Measurements from ENCODE around the gene HSPB1.
"Not testable (repeated sequence)": the region's sequence is repeated elsewhere in the genome, so short reads cannot be mapped to it uniquely, and the experiment has no call there.

Gene HSPB1

GRCh38 chr7:76309341-76310101 is 7.0 kb downstream of the HSPB1 start:
- not testable (repeated sequence) for DNase-seq

- DNase-seq, result peak in 12 of 14 donors; percentile 32 to 76 (median 66)
Observed at GRCh38 chr7:76310102-76310957, 7.9 kb downstream of the HSPB1 start.

GRCh38 chr7:76311838-76312237 is 9.4 kb downstream of the HSPB1 start:
- DNase-seq, result not testable (repeated sequence)

GRCh38 chr7:76314042-76314721 is 11.7 kb downstream of the HSPB1 start:
- peak in 13 of 14 donors; percentile 73 to 96 (median 91) for DNase-seq

- DNase-seq, result not testable (repeated sequence)
Observed at GRCh38 chr7:76314740-76315139, 12.3 kb downstream of the HSPB1 start.

GRCh38 chr7:76315364-76315763 is 12.9 kb downstream of the HSPB1 start:
- no peak for DNase-seq

- no peak for DNase-seq
Observed at GRCh38 chr7:76316984-76317781, 14.7 kb downstream of the HSPB1 start.

- peak; percentile 84 to 98 (median 96) for DNase-seq
Observed at GRCh38 chr7:76317782-76318487, 15.5 kb downstream of the HSPB1 start.

- DNase-seq, result peak in 11 of 14 donors; percentile 41 to 79 (median 63)
Observed at GRCh38 chr7:76318488-76319353, 16.2 kb downstream of the HSPB1 start.

- DNase-seq, result no peak
Observed at GRCh38 chr7:76325092-76325491, 22.6 kb downstream of the HSPB1 start.

- no peak for DNase-seq
Observed at GRCh38 chr7:76325811-76326210, 23.3 kb downstream of the HSPB1 start.

- DNase-seq, result no peak
Observed at GRCh38 chr7:76326646-76327233, 24.3 kb downstream of the HSPB1 start.

GRCh38 chr7:76327610-76328009 is 25.1 kb downstream of the HSPB1 start:
- DNase-seq, result no peak

- DNase-seq, result no peak
Observed at GRCh38 chr7:76328389-76328788, 25.9 kb downstream of the HSPB1 start.

- DNase-seq, result no peak
Observed at GRCh38 chr7:76329479-76329878, 27.0 kb downstream of the HSPB1 start.

GRCh38 chr7:76330261-76330660 is 27.8 kb downstream of the HSPB1 start:
- DNase-seq, result no peak

- no peak for DNase-seq
Observed at GRCh38 chr7:76330673-76331072, 28.2 kb downstream of the HSPB1 start.

- DNase-seq, result peak in 1 of 14 donors; percentile 12
Observed at GRCh38 chr7:76332078-76332477, 29.6 kb downstream of the HSPB1 start.

GRCh38 chr7:76333511-76334101 is 31.1 kb downstream of the HSPB1 start:
- peak in 2 of 14 donors; percentile 16 to 17 for DNase-seq

All from C1 segment of cervical spinal cord (tissue), 14 donors.